OCI-LY7 (cell line): ENCODE results near the gene MAP3K20. TPM values are rescaled to one million over a fixed set of nuclear protein-coding genes. Genes with fewer than 3 reads are reported as not detected.
"Not testable (repeated sequence)": the region's sequence is repeated elsewhere in the genome, so short reads cannot be mapped to it uniquely, and the experiment has no call there.

Source experiments
- BruUV-seq: library from RNA; stranded (reverse); fragments of 400-500 nt; replicated peaks from 2 replicates; lab custom pipeline; 2021; lab: Mats Ljungman, UMichigan
- CTCF ChIA-PET: fragments of 300-600 bp; sonication (Branson Sonifier 250); formaldehyde crosslinking; loops from one replicate; lab custom pipeline; 2022; ENCODE audit warnings: antibody characterized with exemption; ENCODE audit not compliant: unreplicated experiment; lab: Charles Lee
- POLR2A ChIA-PET: fragments of 300-600 bp; sonication (Branson Sonifier 250); formaldehyde crosslinking; loops from one replicate; lab custom pipeline; 2022; ENCODE audit warnings: antibody characterized with exemption; lab: Charles Lee
- DNase-seq: peaks from one replicate; pipeline ENCODE4 v3.0.0-alpha.2; 2015; ENCODE audit warnings: low spot score
- H2AFZ ChIP-seq: fragments of 200-600 bp; sonication (generic), shearing (Covaris generic); 2 replicates; pipeline ENCODE4 v1.6.1; 2014; ENCODE audit warnings: mild to moderate bottlenecking, antibody characterized with exemption, low read length, moderate library complexity
- H3K27ac ChIP-seq: fragments of 200-600 bp; sonication (generic); 2 replicates; pipeline ENCODE4 v1.5.1; 2014; ENCODE audit warnings: mixed run types, low read depth, mild to moderate bottlenecking, moderate library complexity, low read length, inconsistent platforms; ENCODE audit not compliant: poor library complexity, severe bottlenecking
- H3K36me3 ChIP-seq: fragments of 200-600 bp; sonication (generic); 2 replicates; pipeline ENCODE4 v1.6.1; 2014; ENCODE audit warnings: mild to moderate bottlenecking, antibody characterized with exemption, low read length, moderate library complexity, mixed read lengths; ENCODE audit not compliant: insufficient read depth
- H3K4me1 ChIP-seq: fragments of 200-600 bp; sonication (generic); 2 replicates; pipeline ENCODE4 v1.5.1; 2014; ENCODE audit warnings: mild to moderate bottlenecking, low read length; ENCODE audit not compliant: insufficient read depth, poor library complexity, severe bottlenecking
- H3K4me2 ChIP-seq: fragments of 200-600 bp; sonication (generic); 2 replicates; pipeline ENCODE4 v1.6.1; 2014; ENCODE audit warnings: mild to moderate bottlenecking, low read length
- H3K4me3 ChIP-seq: fragments of 200-600 bp; sonication (generic); 2 replicates; pipeline ENCODE4 v1.5.1; 2014; ENCODE audit warnings: mild to moderate bottlenecking, low read depth, low read length; ENCODE audit not compliant: poor library complexity, severe bottlenecking
- H3K79me2 ChIP-seq: fragments of 200-600 bp; sonication (generic); 2 replicates; pipeline ENCODE4 v1.6.1; 2016; ENCODE audit warnings: low read depth, mild to moderate bottlenecking, low read length, moderate library complexity, mixed read lengths; ENCODE audit not compliant: insufficient read depth
- H3K9me2 ChIP-seq: fragments of 200-600 bp; sonication (generic); 2 replicates; pipeline ENCODE4 v1.6.1; 2016; ENCODE audit warnings: mild to moderate bottlenecking, low read length, mixed read lengths; ENCODE audit not compliant: insufficient read depth
- H3K9me3 ChIP-seq: fragments of 200-600 bp; sonication (generic); 2 replicates; pipeline ENCODE4 v1.6.1; 2014; ENCODE audit warnings: mild to moderate bottlenecking, mixed run types, low read length, mixed read lengths
- H4K20me1 ChIP-seq: fragments of 200-600 bp; sonication (generic); 2 replicates; pipeline ENCODE4 v1.6.1; 2014; ENCODE audit warnings: mild to moderate bottlenecking, antibody characterized with exemption, low read length, moderate library complexity, mixed read lengths; ENCODE audit not compliant: insufficient read depth
- CTCF ChIP-seq: fragments of 200-600 bp; sonication (generic); conservative IDR thresholded peaks from 2 replicates; pipeline ENCODE4 v1.5.1; 2014; ENCODE audit warnings: mild to moderate bottlenecking, antibody characterized with exemption, low read length, moderate library complexity, mixed read lengths
- EZH2phosphoT487 ChIP-seq: fragments of 200-600 bp; sonication (generic); IDR thresholded peaks from 2 replicates; pipeline ENCODE4 v1.6.1; 2018; ENCODE audit warnings: low read depth, borderline replicate concordance, mild to moderate bottlenecking, mixed run types, antibody characterized with exemption, low read length, moderate library complexity, mixed read lengths
- intact Hi-C: fragments of 100-400 bp; cut with micrococcal nuclease; formaldehyde crosslinking; loops from one replicate; pipeline ENCODE4 v1.10.0; 2022; ENCODE audit not compliant: unreplicated experiment
- total RNA-seq, 2 experiments: library from RNA; depleted of rRNA in 1 of 2; stranded (reverse); fragments of >200 nt in 1 of 2; shearing (Covaris generic) in 1 of 2; gene quantifications; 2 replicates each; pipeline ENCODE4 v1.2.3, GENCODE V29; 2014 to 2022

Gene MAP3K20
- total RNA-seq, 2 experiments from 2014 or later = 8.2 to 17.9 TPM

DNA sequence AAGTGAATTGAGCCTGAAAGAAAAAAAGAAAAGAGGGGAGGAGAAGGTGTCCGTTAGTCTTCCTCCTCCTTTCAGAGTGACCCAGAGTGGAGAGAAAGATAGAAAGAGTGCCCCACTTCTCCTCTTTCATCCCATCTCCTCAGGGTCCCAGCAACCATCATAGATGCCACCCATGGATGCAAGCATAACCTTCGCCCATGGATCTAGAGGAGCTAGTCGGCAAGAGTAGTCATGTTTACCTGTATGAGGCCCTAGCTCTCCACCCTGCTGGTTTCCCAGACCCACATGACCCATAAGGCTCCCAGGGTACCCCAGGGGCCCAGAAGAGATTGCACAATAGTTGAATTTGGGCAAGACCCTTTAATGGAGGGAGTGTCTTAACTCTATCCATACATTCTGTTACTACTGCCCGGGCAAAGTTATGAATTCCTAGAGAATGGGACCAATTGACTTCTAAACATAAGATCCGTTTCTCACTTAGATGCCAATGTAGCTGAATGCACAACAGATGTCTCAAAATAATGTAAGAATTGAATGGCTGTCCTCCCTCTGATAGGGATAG, 223.0 kb downstream of the MAP3K20 start:
- Histone ChIP-seq H2AFZ (no peak overlapping the region), H4K20me1 (no peaks in the 10 kb centered on the region), H3K4me1 (no peaks in the 10 kb centered on the region), H3K79me2 (no peaks in the 10 kb centered on the region), H3K36me3 (no peaks in the 10 kb centered on the region), H3K9me2 (no peaks in the 10 kb centered on the region), H3K4me2 (no peak overlapping the region), H3K4me3 (no peak overlapping the region), H3K27ac (no peak overlapping the region), H3K9me3 (no peaks in the 10 kb centered on the region)
- CTCF ChIA-PET = no interaction called here
- no peak for TF ChIP-seq EZH2phosphoT487
- intact Hi-C loops = no loop called here
- peak; percentile 36 for DNase-seq
- POLR2A ChIA-PET = interaction anchor here (1.1 to 1.4 kb wide), 2 partner anchors 11 to 31 kb away, joined by 3 read pairs; no protein-coding TSS in a partner anchor
- BruUV-seq = no TSS peak

DNA sequence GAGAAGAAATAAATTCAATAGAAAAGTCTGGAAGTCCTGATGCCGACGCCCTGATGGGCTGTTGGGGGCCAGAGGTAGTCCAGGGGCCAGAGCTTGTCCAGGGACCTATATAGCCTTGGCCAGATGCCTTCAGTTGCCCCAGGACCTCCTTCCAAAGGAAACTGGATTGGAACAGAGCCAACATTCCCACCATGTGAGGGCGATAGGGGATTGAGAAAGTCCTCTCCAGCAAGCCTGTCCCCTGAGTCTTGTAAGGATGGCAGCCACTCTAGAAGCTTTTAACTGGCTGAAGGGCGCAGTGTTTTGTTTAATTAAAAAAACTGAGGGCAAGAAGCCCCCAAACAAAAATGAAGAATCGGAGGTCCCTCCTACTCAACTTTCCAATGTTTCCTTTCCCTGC, 224.1 kb downstream of the MAP3K20 start:
- no peak for TF ChIP-seq EZH2phosphoT487
- TF ChIP-seq CTCF = 0 out of 2 replicates have a peak, but pooled peaks have one; percentile 15
- CTCF ChIA-PET = no interaction called here
- H3K9me3 ChIP-seq = no peaks in the 10 kb centered on the region
- H3K27ac ChIP-seq = no peak overlapping the region
- H3K4me3 ChIP-seq = no peak overlapping the region
- no peaks in the 10 kb centered on the region for H3K79me2 ChIP-seq
- no peaks in the 10 kb centered on the region for H4K20me1 ChIP-seq
- H3K4me1 ChIP-seq = peaks cover 5% of the 10 kb centered on the region
- intact Hi-C loops = no loop called here
- no peak overlapping the region for H3K4me2 ChIP-seq
- no peak overlapping the region for H2AFZ ChIP-seq
- POLR2A ChIA-PET = interaction anchor here (1.4 kb wide), 1 partner anchor 9 kb away, joined by 3 read pairs; no protein-coding TSS in a partner anchor
- H3K9me2 ChIP-seq = no peaks in the 10 kb centered on the region
- DNase-seq = no peak
- no peaks in the 10 kb centered on the region for H3K36me3 ChIP-seq
- no TSS peak for BruUV-seq

DNA sequence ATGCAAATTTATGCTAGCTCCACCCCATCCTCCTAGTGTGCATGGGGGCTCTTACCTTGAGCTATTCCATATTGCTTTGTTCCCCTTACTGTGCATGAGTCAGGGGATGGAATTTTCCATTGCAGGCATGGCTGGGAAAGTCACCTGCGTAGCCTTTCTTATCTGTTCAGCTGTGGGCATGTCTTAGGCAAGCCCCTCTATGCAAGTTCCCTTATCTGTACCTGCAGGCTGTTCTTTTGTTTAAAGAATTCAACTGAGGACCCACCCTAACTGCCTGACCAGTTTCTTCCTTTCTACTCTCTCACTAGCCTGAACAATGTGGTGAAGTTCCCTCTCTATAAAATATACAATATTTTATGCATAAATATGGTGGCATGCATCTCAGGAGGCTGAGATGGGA, 224.8 kb downstream of the MAP3K20 start:
- TF ChIP-seq EZH2phosphoT487 (no peak), CTCF (no peak)
- H3K79me2 ChIP-seq = no peaks in the 10 kb centered on the region
- no TSS peak for BruUV-seq
- H3K36me3 ChIP-seq = no peaks in the 10 kb centered on the region
- H3K9me2 ChIP-seq = no peaks in the 10 kb centered on the region
- H3K4me1 ChIP-seq = peaks cover 7% of the 10 kb centered on the region
- no peaks in the 10 kb centered on the region for H3K9me3 ChIP-seq
- POLR2A ChIA-PET = no interaction called here
- CTCF ChIA-PET = no interaction called here
- H3K27ac ChIP-seq = no peak overlapping the region
- H4K20me1 ChIP-seq = no peaks in the 10 kb centered on the region
- no peak overlapping the region for H3K4me3 ChIP-seq
- no peak overlapping the region for H3K4me2 ChIP-seq
- intact Hi-C loops = no loop called here
- no peak overlapping the region for H2AFZ ChIP-seq
- no peak for DNase-seq

GRCh38 chr2:173301549-173301948, 225.9 kb downstream of the MAP3K20 start:
- not testable (repeated sequence) for H2AFZ ChIP-seq

More at GRCh38 chr2:173301549-173301948, 225.9 kb downstream of the MAP3K20 start:
- intact Hi-C loops, H4K20me1 ChIP-seq, CTCF ChIA-PET, BruUV-seq, H3K27ac ChIP-seq, H3K4me3 ChIP-seq, H3K9me3 ChIP-seq, H3K4me2 ChIP-seq, H3K36me3 ChIP-seq, DNase-seq, H3K9me2 ChIP-seq, H3K79me2 ChIP-seq: not testable (repeated sequence)
- peaks cover 12% of the 10 kb centered on the region for H3K4me1 ChIP-seq
- POLR2A ChIA-PET = interaction anchor here (0.9 to 1.6 kb wide), 2 partner anchors 18 to 44 kb away, joined by 3 read pairs; no protein-coding TSS in a partner anchor
